ENCODE measurements around the gene MYO1A. TPM values are rescaled to one million over a fixed set of nuclear protein-coding genes. Genes with fewer than 3 reads are reported as not detected.

Gene MYO1A
- 0.31 and 1.5 TPM in 2 replicates for total RNA-seq (2022)
- percentile 28 among the genes with signal in this experiment for Bru-seq, nascent RNA
- BruChase-seq, experiment 1, labeled RNA remaining after a 6-hour chase, result percentile 28 among the genes with signal in this experiment
- BruChase-seq, experiment 2, labeled RNA remaining after a 2-hour chase, result percentile 24 among the genes with signal in this experiment
- long read RNA-seq, result 0 reads

DNA sequence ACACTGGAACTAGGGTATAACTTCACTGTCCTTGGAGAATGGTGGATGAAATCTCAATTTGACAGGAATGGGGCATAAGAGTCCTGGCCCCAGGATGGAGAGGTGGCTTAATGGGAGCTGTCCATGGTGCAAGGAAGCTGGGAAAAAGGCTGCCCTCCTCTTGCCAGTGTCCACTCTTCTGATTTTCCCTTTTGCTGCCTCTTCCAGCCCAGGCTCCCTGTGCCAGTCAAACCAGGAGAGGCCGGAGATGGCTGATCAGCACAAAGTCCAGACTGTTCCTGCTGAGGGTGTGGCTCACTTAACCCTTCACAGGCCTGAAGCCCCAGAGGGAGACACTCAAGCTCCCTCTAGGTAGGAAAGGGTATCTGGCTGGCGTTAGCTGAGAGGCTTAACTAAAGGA lies at the start of gene MYO1A:
MYO1A (minus strand) TSS at position 240 of the 400 bp plus-strand sequence. CDS start 1,806 bp downstream, outside the sequence.
- peaks cover 28% of the 10 kb centered on the region for H3K27me3 Mint-ChIP-seq (ENCODE audit: unreplicated experiment)
- H3K27ac Mint-ChIP-seq (ENCODE audit: unreplicated experiment), result no peak within 1 kb of the TSS
- H3K4me3 Mint-ChIP-seq (ENCODE audit: low read depth, unreplicated experiment), result no peak within 1 kb of the TSS
- TF ChIP-seq, protein P1, sequence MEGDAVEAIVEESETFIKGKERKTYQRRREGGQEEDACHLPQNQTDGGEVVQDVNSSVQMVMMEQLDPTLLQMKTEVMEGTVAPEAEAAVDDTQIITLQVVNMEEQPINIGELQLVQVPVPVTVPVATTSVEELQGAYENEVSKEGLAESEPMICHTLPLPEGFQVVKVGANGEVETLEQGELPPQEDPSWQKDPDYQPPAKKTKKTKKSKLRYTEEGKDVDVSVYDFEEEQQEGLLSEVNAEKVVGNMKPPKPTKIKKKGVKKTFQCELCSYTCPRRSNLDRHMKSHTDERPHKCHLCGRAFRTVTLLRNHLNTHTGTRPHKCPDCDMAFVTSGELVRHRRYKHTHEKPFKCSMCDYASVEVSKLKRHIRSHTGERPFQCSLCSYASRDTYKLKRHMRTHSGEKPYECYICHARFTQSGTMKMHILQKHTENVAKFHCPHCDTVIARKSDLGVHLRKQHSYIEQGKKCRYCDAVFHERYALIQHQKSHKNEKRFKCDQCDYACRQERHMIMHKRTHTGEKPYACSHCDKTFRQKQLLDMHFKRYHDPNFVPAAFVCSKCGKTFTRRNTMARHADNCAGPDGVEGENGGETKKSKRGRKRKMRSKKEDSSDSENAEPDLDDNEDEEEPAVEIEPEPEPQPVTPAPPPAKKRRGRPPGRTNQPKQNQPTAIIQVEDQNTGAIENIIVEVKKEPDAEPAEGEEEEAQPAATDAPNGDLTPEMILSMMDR (IDR thresholded peaks at IDR 0.05; ENCODE audit: unreplicated experiment), result no peak
- no TSS peak for BruUV-seq (replicated peaks)
- peaks cover 16% of the 10 kb centered on the region for H3K4me1 Mint-ChIP-seq (ENCODE audit: low read depth, unreplicated experiment)
- CTCF ChIA-PET, result interaction anchor here (0.8 kb wide), 1 partner anchor 15 kb away, joined by 3 read pairs; no protein-coding TSS in a partner anchor
- DNase-seq, result peak; percentile 19
- H3K9me3 Mint-ChIP-seq (ENCODE audit: low read depth, unreplicated experiment), result no peaks in the 10 kb centered on the region
- intact Hi-C loops (cut with micrococcal nuclease; ENCODE audit: unreplicated experiment), result no loop called here
- H3K36me3 Mint-ChIP-seq (ENCODE audit: insufficient read depth, unreplicated experiment), result peaks cover 4% of the 10 kb centered on the region

- TF ChIP-seq, protein P1 (IDR thresholded peaks at IDR 0.05; ENCODE audit: unreplicated experiment), result no peak
- intact Hi-C loops (cut with micrococcal nuclease; ENCODE audit: unreplicated experiment), result no loop called here
- H3K4me1 Mint-ChIP-seq (ENCODE audit: low read depth, unreplicated experiment), result peaks cover 21% of the 10 kb centered on the region
- H3K27me3 Mint-ChIP-seq (ENCODE audit: unreplicated experiment), result no peaks in the 10 kb centered on the region
- H3K9me3 Mint-ChIP-seq (ENCODE audit: low read depth, unreplicated experiment), result no peaks in the 10 kb centered on the region
- no TSS peak for BruUV-seq (replicated peaks)
- CTCF ChIA-PET, result interaction anchor here (0.7 kb wide), 1 partner anchor 20 kb away, joined by 3 read pairs; the partner anchor contains the start of gene NEMP1
- no peak for DNase-seq
- H3K36me3 Mint-ChIP-seq (ENCODE audit: insufficient read depth, unreplicated experiment), result peaks cover 86% of the 10 kb centered on the region
- H3K4me3 Mint-ChIP-seq (ENCODE audit: low read depth, unreplicated experiment), result no peak overlapping the region
- H3K27ac Mint-ChIP-seq (ENCODE audit: unreplicated experiment), result peak overlapping the region; percentile 44
Observed at GRCh38 chr12:57099047-57099714, 49.3 kb upstream of the MYO1A start.

DNA sequence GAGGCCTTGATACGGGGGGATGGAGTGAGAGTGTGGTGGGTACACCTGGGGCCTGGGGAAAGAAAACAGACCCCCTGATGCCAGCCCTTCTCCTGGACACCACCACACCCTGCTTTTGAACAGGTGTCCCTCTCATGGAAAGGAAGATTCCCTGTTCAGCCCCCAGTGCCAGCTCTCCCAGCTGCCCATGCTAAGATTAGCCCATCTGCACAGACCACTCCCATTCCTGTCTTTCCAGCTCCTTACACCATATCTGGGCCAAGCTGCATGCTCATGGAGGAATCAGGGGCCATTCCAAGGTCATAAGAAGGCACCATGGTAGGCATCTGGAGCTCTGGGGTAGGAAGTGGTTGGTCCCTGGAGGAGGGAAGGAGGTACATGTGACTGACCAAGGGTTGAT lies 48.6 kb upstream of the MYO1A start:
- no TSS peak for BruUV-seq (replicated peaks)
- Mint-ChIP-seq H3K9me3 (ENCODE audit: low read depth, unreplicated experiment) (no peaks in the 10 kb centered on the region), H3K27ac (ENCODE audit: unreplicated experiment) (no peak overlapping the region), H3K36me3 (ENCODE audit: insufficient read depth, unreplicated experiment) (peaks cover 91% of the 10 kb centered on the region), H3K4me3 (ENCODE audit: low read depth, unreplicated experiment) (no peak overlapping the region), H3K27me3 (ENCODE audit: unreplicated experiment) (no peaks in the 10 kb centered on the region), H3K4me1 (ENCODE audit: low read depth, unreplicated experiment) (peaks cover 28% of the 10 kb centered on the region)
- TF ChIP-seq, protein P1 (IDR thresholded peaks at IDR 0.05; ENCODE audit: unreplicated experiment), result no peak
- intact Hi-C loops (cut with micrococcal nuclease; ENCODE audit: unreplicated experiment), result no loop called here
- CTCF ChIA-PET, result interaction anchor here (0.7 to 2.8 kb wide), 2 partner anchors 13 to 20 kb away, joined by 3 to 8 read pairs; partner anchors contain the start of genes NEMP1 and STAT6
- no peak for DNase-seq

GRCh38 chr12:57097554-57097835 lies 47.6 kb upstream of the MYO1A start:
- Mint-ChIP-seq H3K27ac (ENCODE audit: unreplicated experiment) (no peak overlapping the region), H3K4me1 (ENCODE audit: low read depth, unreplicated experiment) (peaks cover 38% of the 10 kb centered on the region), H3K9me3 (ENCODE audit: low read depth, unreplicated experiment) (no peaks in the 10 kb centered on the region), H3K36me3 (ENCODE audit: insufficient read depth, unreplicated experiment) (peaks cover 91% of the 10 kb centered on the region), H3K4me3 (ENCODE audit: low read depth, unreplicated experiment) (no peak overlapping the region), H3K27me3 (ENCODE audit: unreplicated experiment) (no peaks in the 10 kb centered on the region)
- intact Hi-C loops (cut with micrococcal nuclease; ENCODE audit: unreplicated experiment), result no loop called here
- no TSS peak for BruUV-seq (replicated peaks)
- CTCF ChIA-PET, result interaction anchor here (2.8 kb wide), 1 partner anchor 14 kb away, joined by 8 read pairs; the partner anchor contains the start of gene STAT6
- DNase-seq, result no peak
- TF ChIP-seq, protein P1 (IDR thresholded peaks at IDR 0.05; ENCODE audit: unreplicated experiment), result no peak
